Caco-2 (cell line): ENCODE data around the gene RNPEP. TPM values are rescaled to one million over a fixed set of nuclear protein-coding genes. Genes with fewer than 3 reads are reported as not detected.

Experiments
- BruUV-seq: library from RNA; stranded (reverse); fragments of 400-500 nt; replicated peaks from 2 replicates; lab custom pipeline; 2021; lab: Mats Ljungman, UMichigan
- CTCF ChIA-PET: fragments of 300-600 bp; sonication (Branson Sonifier 250); formaldehyde crosslinking; loops from one replicate; lab custom pipeline; 2022; ENCODE audit warnings: antibody characterized with exemption; lab: Charles Lee
- POLR2A ChIA-PET: fragments of 300-600 bp; sonication (Branson Sonifier 250); formaldehyde crosslinking; loops from one replicate; lab custom pipeline; 2022; ENCODE audit warnings: antibody characterized with exemption; lab: Charles Lee
- DNase-seq, 2 experiments: peaks; one replicate each; pipeline versions ENCODE4 v3.0.0 to v3.0.0-alpha.2; 2020 to 2022
- H3K27me3 ChIP-seq: replicated peaks from 2 replicates; pipeline ENCODE4 v1.6.0; 2011; ENCODE audit warnings: low read length; ENCODE audit not compliant: control insufficient read depth, insufficient read depth
- H3K36me3 ChIP-seq: 2 replicates; pipeline ENCODE4 v1.5.1; 2011; ENCODE audit warnings: low read length; ENCODE audit not compliant: control insufficient read depth, insufficient read depth
- H3K4me1 ChIP-seq: fragments of 250-450 bp; sonication (Bioruptor Pico); 2 replicates; pipeline ENCODE4 v1.5.1; 2020; ENCODE audit warnings: mild to moderate bottlenecking
- H3K4me3 ChIP-seq: 2 replicates; pipeline ENCODE4 v1.5.1; 2011; ENCODE audit warnings: low read depth, mild to moderate bottlenecking, control low read depth, low read length
- H3K9me3 ChIP-seq: fragments of 250-450 bp; sonication (Bioruptor Pico); 2 replicates; pipeline ENCODE4 v1.5.1; 2020; ENCODE audit warnings: mild to moderate bottlenecking, moderate library complexity
- H3K27ac Mint-ChIP-seq: one replicate; pipeline ENCODE4 v1.8.0; 2022; ENCODE audit warnings: mixed read lengths; ENCODE audit not compliant: unreplicated experiment
- H3K27me3 Mint-ChIP-seq: one replicate; pipeline ENCODE4 v1.8.0; 2022; ENCODE audit warnings: mixed read lengths; ENCODE audit not compliant: insufficient read depth, unreplicated experiment
- H3K36me3 Mint-ChIP-seq: one replicate; pipeline ENCODE4 v1.8.0; 2022; ENCODE audit warnings: mild to moderate bottlenecking, mixed read lengths; ENCODE audit not compliant: insufficient read depth, unreplicated experiment
- H3K4me1 Mint-ChIP-seq: one replicate; pipeline ENCODE4 v1.8.0; 2022; ENCODE audit warnings: low read depth, mixed read lengths; ENCODE audit not compliant: unreplicated experiment
- H3K4me3 Mint-ChIP-seq: one replicate; pipeline ENCODE4 v1.8.0; 2022; ENCODE audit warnings: mild to moderate bottlenecking, moderate library complexity, mixed read lengths; ENCODE audit not compliant: unreplicated experiment
- H3K9me3 Mint-ChIP-seq: one replicate; pipeline ENCODE4 v1.8.0; 2022; ENCODE audit warnings: mixed read lengths; ENCODE audit not compliant: unreplicated experiment
- intact Hi-C: fragments of 100-400 bp; cut with micrococcal nuclease; formaldehyde crosslinking; loops from one replicate; pipeline ENCODE4 v1.10.0; 2022; ENCODE audit not compliant: unreplicated experiment
- total RNA-seq: library from RNA; stranded (reverse); gene quantifications from 2 replicates; pipeline ENCODE4 v1.2.3, GENCODE V29; 2022
- TF ChIP-seq, protein P1 (sequence below), 2 experiments: fragments of 200-600 bp in 1 of 2; IDR thresholded peaks; 1 replicate in 1 of 2; 2 replicates in 1 of 2; pipeline versions ENCODE4 v1.5.1 to v1.8.0; 2011 to 2022; ENCODE audit warnings: antibody characterized with exemption in 1 of 2, control low read depth in 1 of 2, inconsistent platforms in 1 of 2, low read depth in 1 of 2, low read length in 1 of 2, mild to moderate bottlenecking in 1 of 2, moderate library complexity in 1 of 2; ENCODE audit not compliant: insufficient read depth in 1 of 2, severe bottlenecking in 1 of 2, unreplicated experiment in 1 of 2

Gene RNPEP
- total RNA-seq, 1 experiment from 2014 or later: 75.9 TPM

DNA sequence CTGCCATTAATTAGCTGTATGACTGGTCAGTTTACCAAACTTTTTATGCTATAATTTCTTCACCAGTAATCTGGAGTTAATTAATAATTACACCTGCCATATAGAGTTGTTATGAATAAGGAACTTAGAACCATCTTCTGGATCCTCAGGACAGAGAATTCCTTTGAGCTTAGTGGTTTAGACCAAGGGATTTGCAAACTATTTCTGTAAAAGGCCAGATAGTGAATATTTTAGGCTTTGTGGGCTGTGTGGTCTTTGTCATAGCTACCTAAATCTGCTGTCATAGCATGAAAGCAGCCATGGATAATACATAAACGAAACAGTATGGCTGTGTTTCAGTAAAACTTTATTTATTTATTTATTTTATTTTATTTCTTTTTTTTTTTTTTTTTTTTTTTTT, 18.2 kb upstream of the RNPEP start:
- H3K9me3 ChIP-seq: no peaks in the 10 kb centered on the region
- TF ChIP-seq, protein P1, sequence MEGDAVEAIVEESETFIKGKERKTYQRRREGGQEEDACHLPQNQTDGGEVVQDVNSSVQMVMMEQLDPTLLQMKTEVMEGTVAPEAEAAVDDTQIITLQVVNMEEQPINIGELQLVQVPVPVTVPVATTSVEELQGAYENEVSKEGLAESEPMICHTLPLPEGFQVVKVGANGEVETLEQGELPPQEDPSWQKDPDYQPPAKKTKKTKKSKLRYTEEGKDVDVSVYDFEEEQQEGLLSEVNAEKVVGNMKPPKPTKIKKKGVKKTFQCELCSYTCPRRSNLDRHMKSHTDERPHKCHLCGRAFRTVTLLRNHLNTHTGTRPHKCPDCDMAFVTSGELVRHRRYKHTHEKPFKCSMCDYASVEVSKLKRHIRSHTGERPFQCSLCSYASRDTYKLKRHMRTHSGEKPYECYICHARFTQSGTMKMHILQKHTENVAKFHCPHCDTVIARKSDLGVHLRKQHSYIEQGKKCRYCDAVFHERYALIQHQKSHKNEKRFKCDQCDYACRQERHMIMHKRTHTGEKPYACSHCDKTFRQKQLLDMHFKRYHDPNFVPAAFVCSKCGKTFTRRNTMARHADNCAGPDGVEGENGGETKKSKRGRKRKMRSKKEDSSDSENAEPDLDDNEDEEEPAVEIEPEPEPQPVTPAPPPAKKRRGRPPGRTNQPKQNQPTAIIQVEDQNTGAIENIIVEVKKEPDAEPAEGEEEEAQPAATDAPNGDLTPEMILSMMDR (IDR thresholded peaks at IDR 0.05; ENCODE audit: insufficient read depth in 1 of 2, low read depth in 1 of 2, low read length in 1 of 2, severe bottlenecking in 1 of 2, unreplicated experiment in 1 of 2): no peak
- Mint-ChIP-seq H3K27me3 (no peaks in the 10 kb centered on the region), H3K4me1 (no peaks in the 10 kb centered on the region), H3K27ac (no peak overlapping the region), H3K36me3 (peaks cover 88% of the 10 kb centered on the region), H3K4me3 (no peak overlapping the region), H3K9me3 (no peaks in the 10 kb centered on the region)
- POLR2A ChIA-PET: no interaction called here
- no peaks in the 10 kb centered on the region for H3K27me3 ChIP-seq
- intact Hi-C loops: no loop called here
- H3K36me3 ChIP-seq: peaks cover 3% of the 10 kb centered on the region
- CTCF ChIA-PET: no interaction called here
- no TSS peak for BruUV-seq
- H3K4me1 ChIP-seq: no peaks in the 10 kb centered on the region
- no peak overlapping the region for H3K4me3 ChIP-seq
- DNase-seq: no peak

DNA sequence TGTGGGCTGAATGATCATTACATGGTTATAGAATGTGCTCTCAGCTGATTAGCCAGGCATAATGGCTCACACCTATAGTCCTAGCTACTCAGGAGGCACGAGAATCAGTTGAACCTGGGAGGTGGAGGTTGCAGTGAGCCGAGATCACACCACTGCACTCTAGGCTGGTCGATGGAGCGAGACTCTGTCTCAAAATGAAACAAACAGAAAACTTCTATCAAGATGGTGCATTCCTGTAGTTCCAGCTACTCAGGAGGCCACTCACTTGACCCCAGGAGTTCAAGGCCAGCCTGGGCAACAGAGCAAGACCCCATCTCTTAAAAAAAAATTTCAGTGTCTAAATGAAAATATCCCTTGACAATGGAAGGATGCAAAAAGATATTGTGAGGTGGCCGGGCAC, 16.3 kb upstream of the RNPEP start:
- Histone ChIP-seq H3K9me3 (no peaks in the 10 kb centered on the region), H3K4me1 (no peaks in the 10 kb centered on the region), H3K4me3 (no peak overlapping the region), H3K27me3 (no peaks in the 10 kb centered on the region), H3K36me3 (peaks cover 6% of the 10 kb centered on the region)
- POLR2A ChIA-PET: no interaction called here
- TF ChIP-seq, protein P1 (IDR thresholded peaks at IDR 0.05; ENCODE audit: insufficient read depth in 1 of 2, low read depth in 1 of 2, low read length in 1 of 2, severe bottlenecking in 1 of 2, unreplicated experiment in 1 of 2): no peak
- Mint-ChIP-seq H3K4me1 (no peaks in the 10 kb centered on the region), H3K27me3 (no peaks in the 10 kb centered on the region), H3K9me3 (no peaks in the 10 kb centered on the region), H3K36me3 (peaks cover 93% of the 10 kb centered on the region), H3K27ac (no peak overlapping the region), H3K4me3 (no peak overlapping the region)
- DNase-seq: no peak
- no TSS peak for BruUV-seq
- intact Hi-C loops: no loop called here
- CTCF ChIA-PET: no interaction called here

DNA sequence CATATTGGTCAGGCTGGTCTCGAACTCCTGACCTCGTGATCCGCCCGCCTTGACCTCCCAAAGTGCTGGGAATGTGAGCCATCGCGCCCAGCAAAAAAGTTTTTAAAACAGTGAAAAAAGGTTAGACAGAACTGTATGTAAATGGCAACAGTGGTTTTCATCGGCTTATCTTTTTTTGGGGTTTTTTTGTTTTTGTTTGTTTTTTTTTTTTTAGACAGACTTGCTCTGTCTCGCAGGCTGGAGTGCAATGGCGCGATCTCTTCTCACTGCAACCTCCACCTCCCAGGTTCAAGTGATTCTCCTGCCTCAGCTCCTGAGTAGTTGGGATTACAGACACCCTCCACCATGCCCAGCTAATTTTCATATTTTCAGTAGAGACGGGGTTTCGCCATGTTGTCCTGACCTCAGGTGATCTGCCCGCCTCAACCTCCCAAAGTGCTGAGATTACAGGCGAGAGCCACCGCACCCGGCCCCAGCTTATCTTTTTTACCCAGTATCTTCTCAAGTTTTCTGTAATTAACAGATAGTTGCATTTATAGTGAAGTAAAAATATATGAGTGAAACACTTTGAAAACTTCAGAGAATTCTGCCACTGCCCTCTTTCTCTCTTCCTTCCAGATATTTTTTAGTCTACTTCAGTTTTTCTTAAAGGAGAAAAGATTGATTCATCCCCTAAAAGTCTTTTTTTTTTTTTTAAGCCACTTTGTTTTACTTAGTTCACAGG, 14.1 kb upstream of the RNPEP start:
- BruUV-seq: no TSS peak
- no peaks in the 10 kb centered on the region for H3K4me1 Mint-ChIP-seq
- TF ChIP-seq, protein P1 (IDR thresholded peaks at IDR 0.05; ENCODE audit: insufficient read depth in 1 of 2, low read depth in 1 of 2, low read length in 1 of 2, severe bottlenecking in 1 of 2, unreplicated experiment in 1 of 2): no peak
- intact Hi-C loops: no loop called here
- DNase-seq: no peak
- H3K9me3 ChIP-seq: no peaks in the 10 kb centered on the region
- no peaks in the 10 kb centered on the region for H3K4me1 ChIP-seq
- no peak overlapping the region for H3K27ac Mint-ChIP-seq
- ChIA-PET CTCF (interaction anchor here (1.0 kb wide), 1 partner anchor 10 kb away, joined by 6 read pairs; no protein-coding TSS in a partner anchor), POLR2A (interaction anchor here (0.6 kb wide), 1 partner anchor 40 kb away, joined by 3 read pairs; no protein-coding TSS in a partner anchor)
- H3K9me3 Mint-ChIP-seq: no peaks in the 10 kb centered on the region
- H3K4me3 ChIP-seq: no peak overlapping the region
- H3K27me3 ChIP-seq: no peaks in the 10 kb centered on the region
- peaks cover 6% of the 10 kb centered on the region; the same call in 1 of the 2 replicates for H3K36me3 ChIP-seq
- no peak overlapping the region for H3K4me3 Mint-ChIP-seq
- peaks cover 72% of the 10 kb centered on the region for H3K36me3 Mint-ChIP-seq
- H3K27me3 Mint-ChIP-seq: no peaks in the 10 kb centered on the region
